Ishikawa (cell line): Measurements from ENCODE around the gene STEAP4.

Experiments
- CEBPB ChIP-seq: IDR thresholded peaks from 2 replicates; pipeline ENCODE4 v1.6.1; 2012
- CREB1 ChIP-seq: IDR thresholded peaks from 2 replicates; pipeline ENCODE4 v1.6.1; 2012; ENCODE audit warnings: low read depth
- EGR1 ChIP-seq: IDR thresholded peaks from 2 replicates; pipeline ENCODE4 v1.6.1; 2012
- EP300 ChIP-seq: IDR thresholded peaks from 2 replicates; pipeline ENCODE4 v1.6.1; 2012; ENCODE audit warnings: borderline replicate concordance
- FOXM1 ChIP-seq: IDR thresholded peaks from 2 replicates; pipeline ENCODE4 v1.6.1; 2012; ENCODE audit warnings: low read depth, borderline replicate concordance
- NFIC ChIP-seq: IDR thresholded peaks from 2 replicates; pipeline ENCODE4 v1.6.1; 2012
- RAD21 ChIP-seq: IDR thresholded peaks from 2 replicates; pipeline ENCODE4 v1.6.1; 2012; ENCODE audit warnings: low read depth
- TAF1 ChIP-seq: IDR thresholded peaks from 2 replicates; pipeline ENCODE4 v1.6.1; 2012; ENCODE audit warnings: low read depth, mild to moderate bottlenecking
- TCF12 ChIP-seq: IDR thresholded peaks from 2 replicates; pipeline ENCODE4 v1.6.1; 2012; ENCODE audit warnings: low read depth
- TEAD4 ChIP-seq: IDR thresholded peaks from 2 replicates; pipeline ENCODE4 v1.6.1; 2012
- YY1 ChIP-seq: IDR thresholded peaks from 2 replicates; pipeline ENCODE4 v1.6.1; 2012; ENCODE audit warnings: low read depth
- ZBTB7A ChIP-seq: IDR thresholded peaks from 2 replicates; pipeline ENCODE4 v1.6.1; 2012; ENCODE audit warnings: low read depth
- TF ChIP-seq, protein P1 (sequence below): IDR thresholded peaks from 2 replicates; pipeline ENCODE4 v1.6.1; 2012
- TF ChIP-seq, protein P2 (sequence below): IDR thresholded peaks from 2 replicates; pipeline ENCODE4 v1.6.1; 2012; ENCODE audit warnings: low read depth, mild to moderate bottlenecking
- TF ChIP-seq, protein P3 (sequence below): IDR thresholded peaks from 2 replicates; pipeline ENCODE4 v1.6.1; 2012

Gene STEAP4

DNA sequence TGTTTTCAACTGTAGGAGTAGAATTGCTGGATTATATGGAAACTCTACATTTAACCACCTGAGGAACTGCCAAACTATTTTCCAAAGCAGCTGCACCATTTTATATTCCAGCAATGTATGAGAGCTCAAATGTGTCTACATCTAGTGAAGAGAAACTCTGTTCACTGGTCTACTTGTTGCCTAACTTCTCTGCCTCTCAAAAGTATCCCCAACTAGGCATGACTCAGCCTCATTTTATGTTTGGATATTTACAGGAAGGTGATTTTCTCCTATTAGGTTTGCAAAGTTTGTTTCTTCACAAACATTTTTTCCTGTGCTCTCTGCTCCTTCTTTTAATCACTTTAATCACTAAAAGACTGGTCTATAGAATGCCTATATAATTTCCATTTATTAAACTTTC lies 49.8 kb downstream of the STEAP4 start:
- TF ChIP-seq, protein P1, sequence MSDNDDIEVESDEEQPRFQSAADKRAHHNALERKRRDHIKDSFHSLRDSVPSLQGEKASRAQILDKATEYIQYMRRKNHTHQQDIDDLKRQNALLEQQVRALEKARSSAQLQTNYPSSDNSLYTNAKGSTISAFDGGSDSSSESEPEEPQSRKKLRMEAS = no peak

DNA sequence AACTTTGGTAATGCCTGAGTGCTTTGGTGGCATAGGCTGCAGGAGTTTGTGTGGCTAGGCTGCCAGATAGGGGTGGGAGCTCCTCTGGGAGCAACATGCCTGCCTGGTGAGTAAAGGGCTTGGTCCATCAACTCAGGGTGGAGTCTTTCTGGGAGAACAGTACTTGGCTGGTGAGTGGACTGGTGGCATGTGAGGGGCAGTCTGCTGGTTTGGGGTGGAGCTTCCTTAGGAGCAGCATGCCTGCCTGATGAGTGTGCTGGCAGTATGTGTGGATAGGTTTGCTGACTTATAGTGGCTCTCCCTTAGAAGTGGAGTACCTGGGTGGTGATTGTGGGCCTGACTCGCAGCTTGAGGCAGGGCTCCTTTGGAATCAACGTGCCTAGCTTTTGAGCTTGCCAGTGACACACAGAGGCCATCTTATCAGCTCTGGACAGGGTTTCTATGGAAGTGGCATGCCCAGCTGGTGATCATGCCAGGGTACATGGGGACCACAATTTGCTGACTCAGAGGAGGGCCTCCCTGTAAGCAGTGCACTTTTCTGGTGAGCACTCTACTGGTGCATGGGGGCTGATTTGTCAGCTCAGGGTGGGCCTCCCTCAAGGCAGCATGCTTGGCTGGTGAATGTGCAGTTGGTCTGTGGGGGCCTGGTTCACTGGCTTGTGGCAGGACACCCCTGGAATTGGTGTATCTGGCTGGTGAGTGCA lies 51.8 kb downstream of the STEAP4 start:
- TF ChIP-seq, protein P2, sequence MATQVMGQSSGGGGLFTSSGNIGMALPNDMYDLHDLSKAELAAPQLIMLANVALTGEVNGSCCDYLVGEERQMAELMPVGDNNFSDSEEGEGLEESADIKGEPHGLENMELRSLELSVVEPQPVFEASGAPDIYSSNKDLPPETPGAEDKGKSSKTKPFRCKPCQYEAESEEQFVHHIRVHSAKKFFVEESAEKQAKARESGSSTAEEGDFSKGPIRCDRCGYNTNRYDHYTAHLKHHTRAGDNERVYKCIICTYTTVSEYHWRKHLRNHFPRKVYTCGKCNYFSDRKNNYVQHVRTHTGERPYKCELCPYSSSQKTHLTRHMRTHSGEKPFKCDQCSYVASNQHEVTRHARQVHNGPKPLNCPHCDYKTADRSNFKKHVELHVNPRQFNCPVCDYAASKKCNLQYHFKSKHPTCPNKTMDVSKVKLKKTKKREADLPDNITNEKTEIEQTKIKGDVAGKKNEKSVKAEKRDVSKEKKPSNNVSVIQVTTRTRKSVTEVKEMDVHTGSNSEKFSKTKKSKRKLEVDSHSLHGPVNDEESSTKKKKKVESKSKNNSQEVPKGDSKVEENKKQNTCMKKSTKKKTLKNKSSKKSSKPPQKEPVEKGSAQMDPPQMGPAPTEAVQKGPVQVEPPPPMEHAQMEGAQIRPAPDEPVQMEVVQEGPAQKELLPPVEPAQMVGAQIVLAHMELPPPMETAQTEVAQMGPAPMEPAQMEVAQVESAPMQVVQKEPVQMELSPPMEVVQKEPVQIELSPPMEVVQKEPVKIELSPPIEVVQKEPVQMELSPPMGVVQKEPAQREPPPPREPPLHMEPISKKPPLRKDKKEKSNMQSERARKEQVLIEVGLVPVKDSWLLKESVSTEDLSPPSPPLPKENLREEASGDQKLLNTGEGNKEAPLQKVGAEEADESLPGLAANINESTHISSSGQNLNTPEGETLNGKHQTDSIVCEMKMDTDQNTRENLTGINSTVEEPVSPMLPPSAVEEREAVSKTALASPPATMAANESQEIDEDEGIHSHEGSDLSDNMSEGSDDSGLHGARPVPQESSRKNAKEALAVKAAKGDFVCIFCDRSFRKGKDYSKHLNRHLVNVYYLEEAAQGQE = no peak
- no peak for TF ChIP-seq CREB1
- no peak for TF ChIP-seq TAF1
- peak; percentile 32; the same call in 1 of the 2 replicates for TF ChIP-seq NFIC
- TF ChIP-seq EP300 = peak; percentile 41; the same call in 1 of the 2 replicates
- no peak; the same call in 1 of the 2 replicates for TF ChIP-seq RAD21
- TF ChIP-seq ZBTB7A = no peak
- TF ChIP-seq, protein P3, sequence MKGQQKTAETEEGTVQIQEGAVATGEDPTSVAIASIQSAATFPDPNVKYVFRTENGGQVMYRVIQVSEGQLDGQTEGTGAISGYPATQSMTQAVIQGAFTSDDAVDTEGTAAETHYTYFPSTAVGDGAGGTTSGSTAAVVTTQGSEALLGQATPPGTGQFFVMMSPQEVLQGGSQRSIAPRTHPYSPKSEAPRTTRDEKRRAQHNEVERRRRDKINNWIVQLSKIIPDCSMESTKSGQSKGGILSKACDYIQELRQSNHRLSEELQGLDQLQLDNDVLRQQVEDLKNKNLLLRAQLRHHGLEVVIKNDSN = no peak
- no peak for TF ChIP-seq YY1
- 0 out of 2 replicates have a peak, but pooled peaks have one; percentile 3 for TF ChIP-seq CEBPB
- TF ChIP-seq, protein P1 = peak; percentile 42
- no peak for TF ChIP-seq TCF12
- peak; percentile 75 for TF ChIP-seq TEAD4
- no peak for TF ChIP-seq EGR1
- TF ChIP-seq FOXM1 = no peak

DNA sequence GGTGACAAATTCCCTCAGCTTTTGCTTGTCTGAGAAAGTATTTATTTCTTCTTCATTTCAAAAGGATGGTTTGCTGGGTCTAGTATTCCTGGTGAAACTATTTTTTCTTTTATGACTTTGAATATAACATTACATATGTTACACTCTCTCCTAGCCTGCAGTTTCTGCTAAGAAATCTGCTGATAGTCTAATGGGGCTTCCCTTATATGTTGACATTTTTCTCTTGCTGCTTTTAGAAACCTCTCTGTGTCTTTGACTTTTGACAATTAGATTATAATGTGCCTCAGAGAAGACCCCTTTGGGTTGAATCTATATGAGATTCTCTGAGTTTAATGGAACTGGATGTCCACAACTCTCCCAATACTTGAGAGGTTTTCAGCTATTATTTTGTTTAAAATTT lies 53.1 kb downstream of the STEAP4 start:
- TF ChIP-seq EGR1 = no peak
- no peak for TF ChIP-seq YY1
- TF ChIP-seq RAD21 = no peak
- no peak for TF ChIP-seq TEAD4
- no peak for TF ChIP-seq TAF1
- TF ChIP-seq NFIC = no peak
- TF ChIP-seq, protein P1 = no peak
- no peak for TF ChIP-seq TCF12
- TF ChIP-seq EP300 = no peak
- TF ChIP-seq FOXM1 = no peak
- TF ChIP-seq CEBPB = no peak
- TF ChIP-seq ZBTB7A = no peak
- TF ChIP-seq, protein P3 = no peak
- TF ChIP-seq CREB1 = no peak

DNA sequence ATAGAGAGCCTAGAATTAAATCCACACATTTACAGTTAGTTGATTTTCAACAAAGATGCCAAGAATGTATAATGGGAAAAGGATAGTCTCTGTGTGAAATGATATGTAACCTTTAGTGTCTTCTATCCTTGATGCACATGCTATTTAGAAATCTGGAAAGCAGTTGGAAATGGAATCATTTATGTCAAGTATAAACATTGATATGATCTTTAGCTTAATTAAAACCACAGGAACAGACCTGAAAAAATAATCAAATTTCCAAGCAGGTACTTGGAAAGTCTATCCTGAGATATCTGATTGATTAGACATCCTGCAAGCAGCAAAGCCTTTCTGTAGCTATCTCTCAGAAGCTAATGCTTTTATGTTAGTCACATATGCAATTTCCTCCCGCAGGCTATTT lies 62.4 kb downstream of the STEAP4 start:
- TF ChIP-seq TAF1 (no peak), EGR1 (no peak), TEAD4 (no peak), EP300 (no peak), TCF12 (no peak), CEBPB (no peak), RAD21 (no peak), FOXM1 (no peak), ZBTB7A (no peak), CREB1 (no peak), NFIC (no peak)
- TF ChIP-seq, protein P3 = no peak
- TF ChIP-seq, protein P1 = no peak
- TF ChIP-seq, protein P2 = no peak
